Measurements from ENCODE around the gene ELMO3.
A peak's percentile ranks its signal among the peaks of the same experiment; 100 is the strongest.

Gene ELMO3

GRCh38 chr16:67248073-67248400, 49.1 kb downstream of the ELMO3 start:
- Histone ChIP-seq H3K4me3 (ENCODE audit: low read length) (peak overlapping the region; percentile 92), H3K9me2 (replicated peaks; ENCODE audit: control insufficient read depth, low read length) (no peaks in the 10 kb centered on the region), H3K36me3 (ENCODE audit: control insufficient read depth, low read length) (no peaks in the 10 kb centered on the region), H3F3A (ENCODE audit: control insufficient read depth, insufficient read depth) (peaks cover 12% of the 10 kb centered on the region), H3K79me2 (ENCODE audit: control insufficient read depth, low read length) (peaks cover 8% of the 10 kb centered on the region; the same call in 1 of the 2 replicates), H3K9me3 (ENCODE audit: control insufficient read depth, insufficient read depth, low read length) (no peaks in the 10 kb centered on the region), H3K4me2 (ENCODE audit: low read length) (peak overlapping the region; percentile 80), H3K27me3 (ENCODE audit: control insufficient read depth, low read length) (peaks cover 32% of the 10 kb centered on the region), H4K20me1 (ENCODE audit: control insufficient read depth, insufficient read depth, low read depth, low read length) (peaks cover 3% of the 10 kb centered on the region; the same call in 1 of the 2 replicates), H3K4me1 (ENCODE audit: control insufficient read depth, low read length) (peaks cover 50% of the 10 kb centered on the region), H3K27ac (ENCODE audit: low read depth, low read length) (no peak overlapping the region)
- peak; percentile 58; the same call in 1 of the 2 replicates for TF ChIP-seq EZH2phosphoT487 (IDR thresholded peaks at IDR 0.05; ENCODE audit: borderline replicate concordance, low read length)
- TF ChIP-seq, protein P1, sequence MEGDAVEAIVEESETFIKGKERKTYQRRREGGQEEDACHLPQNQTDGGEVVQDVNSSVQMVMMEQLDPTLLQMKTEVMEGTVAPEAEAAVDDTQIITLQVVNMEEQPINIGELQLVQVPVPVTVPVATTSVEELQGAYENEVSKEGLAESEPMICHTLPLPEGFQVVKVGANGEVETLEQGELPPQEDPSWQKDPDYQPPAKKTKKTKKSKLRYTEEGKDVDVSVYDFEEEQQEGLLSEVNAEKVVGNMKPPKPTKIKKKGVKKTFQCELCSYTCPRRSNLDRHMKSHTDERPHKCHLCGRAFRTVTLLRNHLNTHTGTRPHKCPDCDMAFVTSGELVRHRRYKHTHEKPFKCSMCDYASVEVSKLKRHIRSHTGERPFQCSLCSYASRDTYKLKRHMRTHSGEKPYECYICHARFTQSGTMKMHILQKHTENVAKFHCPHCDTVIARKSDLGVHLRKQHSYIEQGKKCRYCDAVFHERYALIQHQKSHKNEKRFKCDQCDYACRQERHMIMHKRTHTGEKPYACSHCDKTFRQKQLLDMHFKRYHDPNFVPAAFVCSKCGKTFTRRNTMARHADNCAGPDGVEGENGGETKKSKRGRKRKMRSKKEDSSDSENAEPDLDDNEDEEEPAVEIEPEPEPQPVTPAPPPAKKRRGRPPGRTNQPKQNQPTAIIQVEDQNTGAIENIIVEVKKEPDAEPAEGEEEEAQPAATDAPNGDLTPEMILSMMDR (IDR thresholded peaks at IDR 0.05; ENCODE audit: low read depth, low read length, poor library complexity, severe bottlenecking), result no peak

DNA sequence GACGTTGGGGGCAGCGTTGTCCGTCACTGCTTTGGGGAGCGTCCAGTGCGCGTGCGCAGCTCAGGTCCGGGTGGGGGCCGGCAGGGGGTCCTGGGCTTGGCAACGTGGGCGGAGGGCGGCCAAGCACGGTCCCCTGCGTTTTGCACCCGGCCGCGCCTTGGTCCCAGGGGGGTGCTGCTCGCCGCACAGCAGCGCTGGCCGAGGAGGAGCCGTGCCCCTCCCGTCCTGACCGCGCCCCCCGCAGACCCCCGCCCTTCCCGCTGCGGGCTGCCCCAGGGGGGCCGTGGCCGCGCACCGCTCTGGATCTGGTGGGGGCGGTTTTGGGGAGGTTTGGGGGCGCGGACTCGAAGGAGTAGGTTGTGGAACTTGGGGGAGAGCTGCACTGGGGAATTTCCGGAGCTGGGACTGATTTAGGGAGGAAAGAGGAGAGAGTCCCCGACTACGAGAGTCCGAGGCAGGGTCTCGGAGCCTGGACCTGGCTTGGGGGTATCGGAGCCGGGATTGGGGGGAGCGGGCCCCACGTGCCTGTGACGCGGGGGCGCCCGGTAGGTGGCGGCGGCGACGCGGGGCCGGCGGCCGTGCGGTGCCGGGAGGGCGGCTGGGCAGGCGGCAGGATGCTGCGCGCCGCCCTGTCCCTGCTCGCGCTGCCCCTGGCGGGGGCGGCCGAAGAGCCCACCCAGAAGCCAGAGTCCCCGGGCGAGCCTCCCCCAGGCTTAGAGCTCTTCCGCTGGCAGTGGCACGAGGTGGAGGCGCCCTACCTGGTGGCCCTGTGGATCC, 49.7 kb downstream of the ELMO3 start, which contains the start of gene SLC9A5:
Gene SLC9A5 (plus strand): TSS at position 579 of the 777 bp plus-strand sequence. CDS start 36 bp downstream, at position 615.
- H3K9me2 ChIP-seq (replicated peaks; ENCODE audit: control insufficient read depth, low read length), result no peaks in the 10 kb centered on the region
- peak within 1 kb of the TSS; percentile 92 for H3K4me3 ChIP-seq (ENCODE audit: low read length)
- peaks cover 32% of the 10 kb centered on the region for H3K27me3 ChIP-seq (ENCODE audit: control insufficient read depth, low read length)
- H4K20me1 ChIP-seq (ENCODE audit: control insufficient read depth, insufficient read depth, low read depth, low read length), result peaks cover 3% of the 10 kb centered on the region; the same call in 1 of the 2 replicates
- H3F3A ChIP-seq (ENCODE audit: control insufficient read depth, insufficient read depth), result peaks cover 12% of the 10 kb centered on the region
- no peaks in the 10 kb centered on the region for H3K36me3 ChIP-seq (ENCODE audit: control insufficient read depth, low read length)
- peaks cover 5% of the 10 kb centered on the region; the same call in 1 of the 2 replicates for H3K79me2 ChIP-seq (ENCODE audit: control insufficient read depth, low read length)
- H3K4me2 ChIP-seq (ENCODE audit: low read length), result peak within 1 kb of the TSS; percentile 80
- H3K4me1 ChIP-seq (ENCODE audit: control insufficient read depth, low read length), result peaks cover 47% of the 10 kb centered on the region
- H3K9me3 ChIP-seq (ENCODE audit: control insufficient read depth, insufficient read depth, low read length), result no peaks in the 10 kb centered on the region
- TF ChIP-seq, protein P1 (IDR thresholded peaks at IDR 0.05; ENCODE audit: low read depth, low read length, poor library complexity, severe bottlenecking), result peak; percentile 12
- no peak for TF ChIP-seq EZH2phosphoT487 (IDR thresholded peaks at IDR 0.05; ENCODE audit: borderline replicate concordance, low read length)
- no peak within 1 kb of the TSS for H3K27ac ChIP-seq (ENCODE audit: low read depth, low read length)

DNA sequence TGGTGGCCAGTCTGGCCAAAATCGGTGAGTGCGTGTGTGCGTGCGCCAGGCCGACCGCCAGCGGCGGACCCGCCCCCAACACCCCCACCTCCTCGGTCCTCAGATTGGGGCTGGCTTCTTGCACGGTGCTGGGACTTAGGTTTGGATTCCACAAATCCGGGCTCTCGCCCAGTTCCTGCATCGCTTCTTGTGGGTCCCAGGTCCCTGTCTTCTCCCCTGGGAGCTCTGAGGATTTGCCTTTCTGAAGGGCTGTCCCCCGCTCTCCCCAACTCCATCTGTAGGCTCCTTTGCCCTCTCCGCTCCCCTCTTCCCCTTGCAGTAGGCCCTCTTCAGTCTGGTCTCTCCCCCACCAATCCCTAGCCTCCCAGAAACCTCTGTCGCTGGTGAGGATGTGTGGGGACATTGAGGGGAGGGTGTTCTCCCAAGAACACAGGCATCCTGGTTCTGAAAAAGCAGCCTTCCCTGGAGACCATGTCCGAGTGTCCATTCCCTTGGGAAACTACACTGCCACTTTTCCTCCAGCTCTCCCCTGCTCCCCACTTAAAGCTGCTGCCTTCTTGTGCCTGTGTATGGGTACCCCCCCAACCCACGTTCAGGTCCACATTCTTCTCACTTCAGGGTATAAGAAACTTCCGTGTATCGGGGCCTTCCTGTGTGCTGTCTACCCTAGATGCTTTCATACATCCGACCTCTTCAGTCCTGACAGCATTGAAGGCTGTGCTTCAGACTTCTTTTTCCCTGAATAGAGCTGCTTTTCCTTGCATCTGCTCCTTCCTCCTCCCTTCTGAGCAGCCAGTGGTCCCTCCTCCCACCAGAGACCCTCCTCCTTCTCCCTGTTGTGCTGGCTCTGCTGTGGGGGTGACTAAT, 50.5 kb downstream of the ELMO3 start:
- H4K20me1 ChIP-seq (ENCODE audit: control insufficient read depth, insufficient read depth, low read depth, low read length), result no peaks in the 10 kb centered on the region
- peak; percentile 47; the same call in 1 of the 2 replicates for TF ChIP-seq EZH2phosphoT487 (IDR thresholded peaks at IDR 0.05; ENCODE audit: borderline replicate concordance, low read length)
- TF ChIP-seq, protein P1 (IDR thresholded peaks at IDR 0.05; ENCODE audit: low read depth, low read length, poor library complexity, severe bottlenecking), result no peak
- no peak overlapping the region for H3K27ac ChIP-seq (ENCODE audit: low read depth, low read length)
- peak overlapping the region; percentile 80 for H3K4me2 ChIP-seq (ENCODE audit: low read length)
- H3K79me2 ChIP-seq (ENCODE audit: control insufficient read depth, low read length), result no peaks in the 10 kb centered on the region
- peaks cover 32% of the 10 kb centered on the region for H3K27me3 ChIP-seq (ENCODE audit: control insufficient read depth, low read length)
- H3K4me1 ChIP-seq (ENCODE audit: control insufficient read depth, low read length), result peaks cover 39% of the 10 kb centered on the region
- peak overlapping the region; percentile 22 for H3K4me3 ChIP-seq (ENCODE audit: low read length)
- no peaks in the 10 kb centered on the region for H3K9me2 ChIP-seq (replicated peaks; ENCODE audit: control insufficient read depth, low read length)
- peaks cover 12% of the 10 kb centered on the region for H3F3A ChIP-seq (ENCODE audit: control insufficient read depth, insufficient read depth)
- H3K36me3 ChIP-seq (ENCODE audit: control insufficient read depth, low read length), result no peaks in the 10 kb centered on the region
- H3K9me3 ChIP-seq (ENCODE audit: control insufficient read depth, insufficient read depth, low read length), result no peaks in the 10 kb centered on the region
